HCT116 (cell line): Measurements from ENCODE around the gene GIN1. TPM values are rescaled to one million over a fixed set of nuclear protein-coding genes. Genes with fewer than 3 reads are reported as not detected.

ENCODE experiments used
- ATAC-seq: fragments of 200-7000 bp; cut with Tn5 transposase; 2 replicates; pipeline ENCODE4 v1.9.1; 2020; ENCODE audit warnings: mild to moderate bottlenecking, moderate library complexity
- BruUV-seq: library from RNA; stranded (reverse); fragments of 400-500 nt; replicated peaks from 2 replicates; lab custom pipeline; 2021; lab: Mats Ljungman, UMichigan
- CTCF ChIA-PET: fragments of 300-600 bp; sonication (Branson Sonifier 250); formaldehyde crosslinking; loops from one replicate; lab custom pipeline; 2021; ENCODE audit warnings: antibody characterized with exemption; lab: Charles Lee
- POLR2A ChIA-PET: fragments of 300-600, 350-600 bp; sonication (Branson Sonifier 250); formaldehyde crosslinking; loops from one replicate; lab custom pipeline; 2021; ENCODE audit warnings: antibody characterized with exemption; lab: Charles Lee
- RAD21 ChIA-PET, 2 experiments: fragments of 300-600 bp; sonication (Branson Sonifier 250); formaldehyde crosslinking; loops; one replicate each; lab custom pipeline; 2023; ENCODE audit warnings: low total read pairs in 2 of 2; ENCODE audit not compliant: uncharacterized antibody in 2 of 2, unreplicated experiment in 2 of 2, low non-redundant PET in 1 of 2; lab: Charles Lee
- DNase-seq: peaks from one replicate; pipeline ENCODE4 v3.0.0-alpha.2; 2010; ENCODE audit warnings: low read depth, low spot score
- H2AFZ ChIP-seq: fragments of 200-600 bp; shearing (Covaris generic), sonication (generic); 2 replicates; pipeline ENCODE4 v1.6.1; 2017; ENCODE audit warnings: low read depth, mixed run types, mixed read lengths, antibody characterized with exemption, low read length; ENCODE audit not compliant: poor library complexity, severe bottlenecking
- H3K27ac ChIP-seq: 2 replicates; pipeline ENCODE4 v1.5.1; 2012; ENCODE audit warnings: low read depth, low read length
- H3K27me3 ChIP-seq: fragments of 200-600 bp; sonication (generic); 2 replicates; pipeline ENCODE4 v1.6.1; 2016; ENCODE audit warnings: mixed run types, low read length, mixed read lengths; ENCODE audit not compliant: insufficient read depth
- H3K36me3 ChIP-seq, 2 experiments: fragments of 200-500 bp in 1 of 2; fragments of 200-600 bp in 1 of 2; sonication (Bioruptor generic) in 1 of 2; sonication (generic) in 1 of 2; 2 replicates each; pipeline versions ENCODE4 v1.5.1 to v1.6.1; 2014 to 2016; ENCODE audit warnings: low read length in 2 of 2, inconsistent platforms in 1 of 2, mixed read lengths in 1 of 2, mixed run types in 1 of 2; ENCODE audit not compliant: insufficient read depth in 2 of 2, control insufficient read depth in 1 of 2
- H3K4me1 ChIP-seq, 2 experiments: fragments of 200-600 bp in 1 of 2; sonication (generic) in 1 of 2; 2 replicates each; pipeline versions ENCODE4 v1.5.1 to v1.6.1; 2012 to 2017; ENCODE audit warnings: low read length in 2 of 2, inconsistent platforms in 1 of 2, mild to moderate bottlenecking in 1 of 2, mixed read lengths in 1 of 2, mixed run types in 1 of 2, moderate library complexity in 1 of 2; ENCODE audit not compliant: insufficient read depth in 2 of 2, control insufficient read depth in 1 of 2
- H3K4me2 ChIP-seq: fragments of 200-600 bp; sonication (generic); 2 replicates; pipeline ENCODE4 v1.6.1; 2017; ENCODE audit warnings: mixed run types, low read length, mixed read lengths
- H3K4me3 ChIP-seq, 2 experiments: fragments of 200-600 bp in 1 of 2; sonication (generic) in 1 of 2; replicated peaks in 1 of 2; 2 replicates each; pipeline ENCODE4 v1.5.1; 2011 to 2016; ENCODE audit warnings: low read length in 2 of 2, control low read depth in 1 of 2, low read depth in 1 of 2, mild to moderate bottlenecking in 1 of 2, mixed read lengths in 1 of 2, mixed run types in 1 of 2
- H3K79me2 ChIP-seq: fragments of 200-600 bp; sonication (generic); 2 replicates; pipeline ENCODE4 v1.6.1; 2017; ENCODE audit warnings: mild to moderate bottlenecking, mixed run types, low read length, moderate library complexity, mixed read lengths; ENCODE audit not compliant: insufficient read depth
- H3K9ac ChIP-seq: fragments of 200-600 bp; sonication (generic); 2 replicates; pipeline ENCODE4 v1.6.1; 2016; ENCODE audit warnings: low read length, mixed read lengths
- H3K9me2 ChIP-seq: fragments of 200-600 bp; sonication (generic), shearing (Covaris generic); 2 replicates; pipeline ENCODE4 v1.6.1; 2017; ENCODE audit warnings: mixed run types, mild to moderate bottlenecking, moderate library complexity; ENCODE audit not compliant: insufficient read depth
- H3K9me3 ChIP-seq, 2 experiments: fragments of 200-500 bp in 1 of 2; fragments of 200-600 bp in 1 of 2; sonication (Bioruptor generic) in 1 of 2; sonication (generic) in 1 of 2; 2 replicates each; pipeline ENCODE4 v1.6.1; 2014 to 2017; ENCODE audit warnings: low read length in 2 of 2, mixed read lengths in 2 of 2, inconsistent platforms in 1 of 2, low read depth in 1 of 2, mild to moderate bottlenecking in 1 of 2, mixed run types in 1 of 2, moderate library complexity in 1 of 2; ENCODE audit not compliant: control insufficient read depth in 1 of 2, insufficient read depth in 1 of 2
- H4K20me1 ChIP-seq: fragments of 200-600 bp; sonication (generic), shearing (Covaris generic); 2 replicates; pipeline ENCODE4 v1.6.1; 2017; ENCODE audit warnings: mixed run types, mild to moderate bottlenecking, moderate library complexity; ENCODE audit not compliant: insufficient read depth
- EZH2phosphoT487 ChIP-seq: fragments of 200-600 bp; IDR thresholded peaks from 2 replicates; pipeline ENCODE4 v1.6.1; 2018; ENCODE audit warnings: antibody characterized with exemption, borderline replicate concordance
- FOSL1 ChIP-seq: IDR thresholded peaks from 2 replicates; pipeline ENCODE4 v1.6.1; 2012; ENCODE audit warnings: low read depth
- JUND ChIP-seq: IDR thresholded peaks from 2 replicates; pipeline ENCODE4 v1.6.1; 2012
- MAX ChIP-seq: IDR thresholded peaks from 2 replicates; pipeline ENCODE4 v1.6.1; 2012
- POLR2A ChIP-seq: IDR thresholded peaks from 2 replicates; pipeline ENCODE4 v1.7.0; 2011; ENCODE audit warnings: borderline replicate concordance; ENCODE audit not compliant: insufficient read depth, insufficient read length; ENCODE audit errors: extremely low read depth
- REST ChIP-seq: IDR thresholded peaks from 2 replicates; pipeline ENCODE4 v1.6.1; 2012; ENCODE audit warnings: low read depth
- SRF ChIP-seq: IDR thresholded peaks from 2 replicates; pipeline ENCODE4 v1.6.1; 2012; ENCODE audit warnings: low read depth
- TCF7L2 ChIP-seq: IDR thresholded peaks from 2 replicates; pipeline ENCODE4 v1.7.0; 2011; ENCODE audit warnings: borderline replicate concordance, inconsistent platforms; ENCODE audit not compliant: insufficient read depth, insufficient read length; ENCODE audit errors: extremely low read depth
- YY1 ChIP-seq: IDR thresholded peaks from 2 replicates; pipeline ENCODE4 v1.6.1; 2011; ENCODE audit warnings: low read length, low read depth, moderate library complexity, mild to moderate bottlenecking; ENCODE audit not compliant: insufficient replicate concordance; ENCODE audit errors: extremely low read depth
- ZBTB33 ChIP-seq: IDR thresholded peaks from 2 replicates; pipeline ENCODE4 v1.6.1; 2011; ENCODE audit warnings: mild to moderate bottlenecking, low read length, moderate library complexity; ENCODE audit not compliant: insufficient replicate concordance; ENCODE audit errors: extremely low read depth
- ZFX ChIP-seq: fragments of 450-650 bp; IDR thresholded peaks from 2 replicates; pipeline ENCODE4 v1.6.1; 2017
- ZNF274 ChIP-seq: fragments of 200-500 bp; sonication (Bioruptor generic); IDR thresholded peaks from 2 replicates; pipeline ENCODE4 v1.6.1; 2014; ENCODE audit warnings: mild to moderate bottlenecking, low read depth, low read length, inconsistent platforms
- intact Hi-C: fragments of 100-400 bp; cut with micrococcal nuclease; formaldehyde crosslinking; loops from 2 replicates; pipeline ENCODE4 v1.10.0; 2022
- total RNA-seq: library from RNA; stranded (reverse); gene quantifications from one replicate; pipeline ENCODE4 v1.2.1, GENCODE V29; 2021; ENCODE audit not compliant: unreplicated experiment

The GIN1 gene
- total RNA-seq, 1 experiment from 2014 or later, result 11.0 TPM

GRCh38 chr5:103094737-103095136, 25.2 kb downstream of the GIN1 start:
- H3K9ac ChIP-seq, result no peak overlapping the region
- no peak overlapping the region for H3K27ac ChIP-seq
- no peak for DNase-seq
- H3K4me1 ChIP-seq, result no peaks in the 10 kb centered on the region
- no peak overlapping the region for H2AFZ ChIP-seq
- H3K27me3 ChIP-seq, result no peaks in the 10 kb centered on the region
- RAD21 ChIA-PET, result no interaction called here
- H3K9me2 ChIP-seq, result no peaks in the 10 kb centered on the region
- no peaks in the 10 kb centered on the region for H3K9me3 ChIP-seq
- no peak for ATAC-seq
- no peak overlapping the region for H3K4me2 ChIP-seq
- POLR2A ChIA-PET, result no interaction called here
- H3K36me3 ChIP-seq, result peaks cover 0 to 2% of the 10 kb centered on the region in 2 experiments; a peak in 1 of 4 replicates
- H3K79me2 ChIP-seq, result no peaks in the 10 kb centered on the region
- H4K20me1 ChIP-seq, result no peaks in the 10 kb centered on the region
- TF ChIP-seq ZNF274 (no peak), MAX (no peak), JUND (no peak)
- TF ChIP-seq, all 23 proteins: peak for 0
- intact Hi-C loops, result no loop called here
- no TSS peak for BruUV-seq
- no peak overlapping the region for H3K4me3 ChIP-seq
- CTCF ChIA-PET, result no interaction called here

GRCh38 chr5:103093727-103094126, 26.2 kb downstream of the GIN1 start:
- H3K36me3 ChIP-seq, result peaks cover 0 to 2% of the 10 kb centered on the region in 2 experiments; a peak in 1 of 4 replicates
- no peak overlapping the region for H3K4me2 ChIP-seq
- no peak for DNase-seq
- no peak overlapping the region for H3K4me3 ChIP-seq
- H3K4me1 ChIP-seq, result no peaks in the 10 kb centered on the region
- ATAC-seq, result no peak
- no peak overlapping the region for H3K9ac ChIP-seq
- ChIA-PET RAD21 (no interaction called here), CTCF (no interaction called here), POLR2A (no interaction called here)
- BruUV-seq, result no TSS peak
- H2AFZ ChIP-seq, result no peak overlapping the region
- H3K79me2 ChIP-seq, result no peaks in the 10 kb centered on the region
- H3K27me3 ChIP-seq, result no peaks in the 10 kb centered on the region
- H3K27ac ChIP-seq, result no peak overlapping the region
- no peaks in the 10 kb centered on the region for H4K20me1 ChIP-seq
- intact Hi-C loops, result no loop called here
- H3K9me2 ChIP-seq, result no peaks in the 10 kb centered on the region
- no peaks in the 10 kb centered on the region for H3K9me3 ChIP-seq
- TF ChIP-seq SRF, result no peak
- TF ChIP-seq ZBTB33, result no peak
- TF ChIP-seq REST, result no peak
- TF ChIP-seq YY1, result no peak
- TF ChIP-seq MAX, result no peak
- no peak for TF ChIP-seq POLR2A
- no peak for TF ChIP-seq ZNF274
- no peak for TF ChIP-seq JUND
- no peak for TF ChIP-seq FOSL1
- no peak for TF ChIP-seq ZFX
- TF ChIP-seq TCF7L2, result no peak
- no peak for TF ChIP-seq EZH2phosphoT487
